ENCODE results near the gene ENTR1.

Gene ENTR1, protein sequence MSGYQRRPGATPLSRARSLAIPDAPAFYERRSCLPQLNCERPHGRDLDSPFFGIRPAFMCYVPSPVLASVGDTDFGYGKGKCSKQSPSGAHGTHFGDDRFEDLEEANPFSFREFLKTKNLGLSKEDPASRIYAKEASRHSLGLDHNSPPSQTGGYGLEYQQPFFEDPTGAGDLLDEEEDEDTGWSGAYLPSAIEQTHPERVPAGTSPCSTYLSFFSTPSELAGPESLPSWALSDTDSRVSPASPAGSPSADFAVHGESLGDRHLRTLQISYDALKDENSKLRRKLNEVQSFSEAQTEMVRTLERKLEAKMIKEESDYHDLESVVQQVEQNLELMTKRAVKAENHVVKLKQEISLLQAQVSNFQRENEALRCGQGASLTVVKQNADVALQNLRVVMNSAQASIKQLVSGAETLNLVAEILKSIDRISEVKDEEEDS

DNA sequence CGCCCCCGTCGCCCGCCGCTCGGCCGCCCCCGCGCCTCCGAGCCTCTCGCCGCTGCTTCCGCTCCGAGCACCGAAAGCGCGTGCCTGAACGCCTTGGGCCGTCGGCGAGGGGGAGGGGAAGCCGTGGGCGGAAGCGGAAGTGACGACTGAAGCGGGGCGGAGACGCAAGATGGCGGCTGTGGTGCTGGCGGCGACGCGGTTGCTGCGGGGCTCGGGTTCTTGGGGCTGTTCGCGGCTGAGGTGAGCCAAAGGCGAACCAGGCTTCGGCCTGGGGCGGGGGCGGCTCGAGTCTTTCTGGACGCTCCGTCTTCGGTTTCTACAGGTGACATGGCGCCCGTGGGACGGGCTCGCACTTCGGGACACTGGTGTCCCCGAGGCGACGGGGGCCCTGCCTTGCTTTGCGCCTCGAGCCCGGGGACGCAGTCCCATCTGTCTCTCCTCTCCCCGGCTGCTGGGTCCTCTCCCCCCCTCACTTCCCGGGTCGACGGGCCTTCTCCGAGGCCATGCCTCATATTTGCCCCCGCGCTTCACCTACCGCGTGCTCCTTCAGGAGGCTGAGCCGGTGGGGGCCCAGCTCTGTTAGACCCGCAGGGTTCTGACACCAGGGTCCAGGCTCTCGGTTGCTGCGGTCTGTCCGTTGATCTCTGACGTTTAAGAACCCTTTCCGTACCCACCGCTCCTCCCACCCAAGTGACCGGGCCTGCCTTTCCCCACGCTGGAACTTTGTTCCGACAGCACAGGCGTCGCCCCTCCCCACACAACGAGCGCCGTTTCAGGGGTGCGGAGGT lies at the start of gene ENTR1, which contains the start of gene PMPCA:
Gene ENTR1 (minus strand): TSS at position 115 of the 788 bp plus-strand sequence. CDS start 217 bp downstream, outside the sequence.
Gene PMPCA (plus strand): TSS at position 159 of the 788 bp plus-strand sequence. CDS start 11 bp downstream, at position 170.
- Histone ChIP-seq H3K27ac (ENCODE audit: low read depth, low read length) (peak within 1 kb of the TSS; percentile 75), H3K4me3 (ENCODE audit: low read length) (peak within 1 kb of the TSS; percentile 96), H3K4me1 (ENCODE audit: control insufficient read depth, insufficient read depth, low read length) (peaks cover 11% of the 10 kb centered on the region), H3K9ac (ENCODE audit: low read length) (peak within 1 kb of the TSS; percentile 75), H3K27me3 (ENCODE audit: control insufficient read depth, insufficient read depth, low read length) (no peaks in the 10 kb centered on the region), H3K36me3 (ENCODE audit: control insufficient read depth, insufficient read depth, low read length) (peaks cover 23% of the 10 kb centered on the region)

DNA sequence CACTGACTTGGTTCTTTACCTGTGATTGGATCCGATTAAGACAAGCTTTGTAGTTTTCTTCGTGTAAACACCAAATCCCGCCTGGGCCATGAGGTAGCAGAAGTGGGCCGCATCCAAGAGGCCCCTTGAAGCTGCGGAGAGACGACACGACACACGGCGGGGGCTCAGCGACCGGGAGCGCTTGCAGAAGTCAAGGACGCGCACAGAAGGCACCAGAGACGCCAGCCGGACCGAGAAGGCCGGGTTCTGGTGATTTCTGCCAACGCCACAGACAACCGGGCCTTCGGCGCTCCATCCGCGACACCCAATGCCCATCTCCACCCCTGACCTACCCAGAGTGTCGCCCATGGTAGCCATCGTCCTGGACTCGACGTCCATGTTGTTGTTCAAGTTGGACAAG lies 49.0 kb upstream of the ENTR1 start:
- Histone ChIP-seq H3K27me3 (ENCODE audit: control insufficient read depth, insufficient read depth, low read length) (no peaks in the 10 kb centered on the region), H3K9ac (ENCODE audit: low read length) (no peak overlapping the region), H3K36me3 (ENCODE audit: control insufficient read depth, insufficient read depth, low read length) (peaks cover 68% of the 10 kb centered on the region), H3K27ac (ENCODE audit: low read depth, low read length) (no peak overlapping the region), H3K4me3 (ENCODE audit: low read length) (no peak overlapping the region), H3K4me1 (ENCODE audit: control insufficient read depth, insufficient read depth, low read length) (no peaks in the 10 kb centered on the region)

DNA sequence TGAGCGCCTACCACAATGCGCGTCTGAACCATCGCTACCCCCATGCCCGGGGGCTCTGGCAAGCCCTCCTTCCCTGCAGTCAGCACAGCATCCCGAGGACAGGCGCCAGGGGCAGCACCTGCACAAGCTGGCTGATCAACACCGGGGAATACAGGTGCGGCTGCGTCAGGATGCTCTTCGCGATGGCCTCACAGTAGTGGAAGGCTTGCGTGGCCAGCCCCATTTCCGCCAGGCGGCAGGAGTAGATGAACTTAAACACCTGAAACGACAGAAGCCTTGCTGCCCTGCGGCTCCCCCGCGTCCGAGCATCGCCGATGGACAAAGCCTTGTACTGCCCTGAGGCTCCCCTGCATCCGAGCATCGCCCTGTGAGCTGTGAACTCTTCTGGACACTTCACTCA lies 46.9 kb upstream of the ENTR1 start:
- Histone ChIP-seq H3K27ac (ENCODE audit: low read depth, low read length) (no peak overlapping the region), H3K4me1 (ENCODE audit: control insufficient read depth, insufficient read depth, low read length) (no peaks in the 10 kb centered on the region), H3K9ac (ENCODE audit: low read length) (no peak overlapping the region), H3K36me3 (ENCODE audit: control insufficient read depth, insufficient read depth, low read length) (peaks cover 59% of the 10 kb centered on the region), H3K27me3 (ENCODE audit: control insufficient read depth, insufficient read depth, low read length) (no peaks in the 10 kb centered on the region), H3K4me3 (ENCODE audit: low read length) (no peak overlapping the region)

DNA sequence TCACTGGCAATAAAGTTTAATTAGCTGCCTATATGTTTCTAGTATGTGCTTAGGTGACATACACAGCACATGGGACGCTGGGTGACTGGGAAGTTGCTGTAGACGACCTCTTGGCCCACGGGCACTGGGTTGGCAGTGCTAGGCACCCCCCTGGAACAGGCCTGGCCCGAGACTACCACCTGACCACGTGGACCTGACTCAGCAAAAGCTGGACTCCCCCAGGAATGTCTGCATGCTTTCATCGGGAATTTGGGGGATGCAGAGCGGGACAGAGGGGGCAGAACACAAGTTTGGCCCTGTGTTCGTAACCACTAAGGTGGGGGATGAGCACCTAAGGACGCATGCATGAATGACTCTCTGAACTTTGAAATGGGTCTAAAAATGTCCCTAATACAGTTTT lies 45.8 kb upstream of the ENTR1 start:
- no peaks in the 10 kb centered on the region for H3K27me3 ChIP-seq (ENCODE audit: control insufficient read depth, insufficient read depth, low read length)
- no peak overlapping the region for H3K4me3 ChIP-seq (ENCODE audit: low read length)
- no peaks in the 10 kb centered on the region for H3K4me1 ChIP-seq (ENCODE audit: control insufficient read depth, insufficient read depth, low read length)
- peaks cover 58% of the 10 kb centered on the region for H3K36me3 ChIP-seq (ENCODE audit: control insufficient read depth, insufficient read depth, low read length)
- no peak overlapping the region for H3K27ac ChIP-seq (ENCODE audit: low read depth, low read length)
- H3K9ac ChIP-seq (ENCODE audit: low read length), result no peak overlapping the region

DNA sequence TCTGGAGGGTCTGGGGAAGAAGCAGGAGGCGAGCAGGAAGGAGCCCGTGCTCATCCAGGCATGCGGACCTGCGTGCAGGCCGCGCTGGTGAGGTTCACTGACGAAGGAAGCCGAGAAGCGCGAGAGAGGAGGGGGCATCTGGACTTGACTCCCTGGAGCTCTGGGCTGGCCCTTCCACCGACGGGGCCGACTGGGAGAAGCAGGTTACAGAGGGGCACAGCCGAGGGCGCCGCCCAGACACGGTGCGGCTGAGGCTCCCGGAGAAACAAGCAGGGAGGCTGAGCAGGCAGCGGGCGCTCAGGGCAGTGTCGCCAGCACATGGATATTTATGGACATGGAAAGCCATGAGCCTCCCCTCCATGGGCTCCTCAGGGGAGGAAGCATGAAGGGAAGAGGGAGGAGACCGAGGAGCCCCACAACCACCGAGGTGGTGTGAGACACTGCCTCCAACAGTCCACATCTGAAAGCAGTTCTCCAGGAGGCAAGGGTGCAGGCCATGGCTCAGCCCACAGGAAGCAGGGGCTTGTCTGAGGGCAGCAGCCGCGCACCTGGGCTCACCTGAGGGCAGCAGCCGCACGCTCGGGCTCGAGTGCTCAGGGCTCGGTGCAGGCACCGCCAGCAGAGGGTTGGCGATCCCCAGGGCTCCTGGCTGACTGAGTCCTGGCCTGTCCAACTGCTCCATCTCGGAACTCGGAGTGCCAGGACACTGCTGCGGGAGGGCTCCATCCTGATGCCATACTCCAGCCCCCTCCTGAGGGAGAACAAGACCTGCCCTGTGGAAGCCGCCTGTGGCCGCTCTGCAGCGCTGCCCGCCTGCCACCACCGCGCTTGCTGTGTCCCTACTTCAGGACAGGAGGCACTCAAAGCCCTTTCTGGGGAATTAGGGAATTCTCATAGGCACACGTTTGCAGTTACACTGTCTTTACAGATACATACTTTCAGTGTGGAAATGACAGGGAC lies 44.9 kb upstream of the ENTR1 start:
- Histone ChIP-seq H3K4me1 (ENCODE audit: control insufficient read depth, insufficient read depth, low read length) (no peaks in the 10 kb centered on the region), H3K27ac (ENCODE audit: low read depth, low read length) (no peak overlapping the region), H3K4me3 (ENCODE audit: low read length) (no peak overlapping the region), H3K27me3 (ENCODE audit: control insufficient read depth, insufficient read depth, low read length) (no peaks in the 10 kb centered on the region), H3K9ac (ENCODE audit: low read length) (no peak overlapping the region), H3K36me3 (ENCODE audit: control insufficient read depth, insufficient read depth, low read length) (peaks cover 63% of the 10 kb centered on the region)

DNA sequence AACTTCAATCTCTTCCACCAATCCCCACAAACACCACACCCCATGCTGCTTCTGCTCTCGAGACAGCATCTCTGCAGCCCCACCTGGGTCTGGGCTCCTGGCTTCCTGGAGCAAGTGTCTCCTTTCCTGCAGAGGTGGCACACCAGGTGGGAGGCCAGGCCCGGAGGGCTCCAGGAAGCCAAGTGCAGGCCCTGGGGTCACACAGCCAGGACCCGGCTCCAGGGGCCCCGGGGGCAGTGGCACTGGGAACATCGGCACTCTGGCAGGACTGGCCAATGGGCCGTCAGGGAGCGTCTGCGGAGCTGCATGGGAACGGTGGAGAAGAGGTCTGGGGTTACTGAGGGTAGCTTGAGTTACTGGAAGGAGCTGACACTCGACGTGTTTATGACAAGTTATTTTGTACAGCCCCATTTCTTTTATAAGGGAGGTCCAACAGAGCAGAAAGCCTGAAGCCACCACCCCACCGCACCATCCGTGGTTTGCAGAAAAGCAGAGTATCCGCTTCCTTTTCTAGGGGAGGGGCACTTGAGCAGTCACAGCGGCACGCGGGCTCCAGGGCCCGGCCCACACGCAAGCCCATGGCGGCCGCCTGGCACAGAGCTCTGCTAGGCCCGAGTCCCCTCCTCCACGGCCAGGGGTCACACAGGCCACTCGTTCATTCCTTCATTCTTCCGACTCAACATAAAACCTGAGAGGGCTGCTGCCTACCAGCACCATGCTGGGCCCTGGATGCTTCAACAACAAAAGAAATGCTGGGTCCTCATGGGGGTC lies 43.8 kb upstream of the ENTR1 start:
- Histone ChIP-seq H3K27me3 (ENCODE audit: control insufficient read depth, insufficient read depth, low read length) (no peaks in the 10 kb centered on the region), H3K4me3 (ENCODE audit: low read length) (no peak overlapping the region), H3K9ac (ENCODE audit: low read length) (no peak overlapping the region), H3K4me1 (ENCODE audit: control insufficient read depth, insufficient read depth, low read length) (no peaks in the 10 kb centered on the region), H3K27ac (ENCODE audit: low read depth, low read length) (no peak overlapping the region), H3K36me3 (ENCODE audit: control insufficient read depth, insufficient read depth, low read length) (peaks cover 58% of the 10 kb centered on the region)

DNA sequence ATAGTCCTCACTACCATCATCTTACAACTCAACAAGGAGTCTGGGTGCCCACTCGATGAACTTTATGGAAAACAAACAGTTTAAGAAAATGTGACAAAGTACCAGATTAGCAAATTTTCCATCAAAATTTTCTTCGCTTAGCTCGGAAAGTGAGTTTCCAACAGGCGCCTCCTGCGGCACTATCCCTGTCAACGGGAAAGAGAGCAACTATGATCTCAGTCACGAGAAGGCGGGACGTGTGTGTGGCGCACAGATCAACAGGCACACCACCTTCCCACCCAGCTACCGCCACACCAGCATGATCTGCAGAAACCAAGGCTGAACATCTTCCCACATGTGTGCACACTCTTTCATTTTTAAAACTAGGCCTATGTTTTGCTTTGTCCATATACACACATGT lies 42.9 kb upstream of the ENTR1 start:
- no peak overlapping the region for H3K4me3 ChIP-seq (ENCODE audit: low read length)
- no peak overlapping the region for H3K27ac ChIP-seq (ENCODE audit: low read depth, low read length)
- peaks cover 56% of the 10 kb centered on the region for H3K36me3 ChIP-seq (ENCODE audit: control insufficient read depth, insufficient read depth, low read length)
- H3K9ac ChIP-seq (ENCODE audit: low read length), result no peak overlapping the region
- H3K27me3 ChIP-seq (ENCODE audit: control insufficient read depth, insufficient read depth, low read length), result no peaks in the 10 kb centered on the region
- H3K4me1 ChIP-seq (ENCODE audit: control insufficient read depth, insufficient read depth, low read length), result no peaks in the 10 kb centered on the region

DNA sequence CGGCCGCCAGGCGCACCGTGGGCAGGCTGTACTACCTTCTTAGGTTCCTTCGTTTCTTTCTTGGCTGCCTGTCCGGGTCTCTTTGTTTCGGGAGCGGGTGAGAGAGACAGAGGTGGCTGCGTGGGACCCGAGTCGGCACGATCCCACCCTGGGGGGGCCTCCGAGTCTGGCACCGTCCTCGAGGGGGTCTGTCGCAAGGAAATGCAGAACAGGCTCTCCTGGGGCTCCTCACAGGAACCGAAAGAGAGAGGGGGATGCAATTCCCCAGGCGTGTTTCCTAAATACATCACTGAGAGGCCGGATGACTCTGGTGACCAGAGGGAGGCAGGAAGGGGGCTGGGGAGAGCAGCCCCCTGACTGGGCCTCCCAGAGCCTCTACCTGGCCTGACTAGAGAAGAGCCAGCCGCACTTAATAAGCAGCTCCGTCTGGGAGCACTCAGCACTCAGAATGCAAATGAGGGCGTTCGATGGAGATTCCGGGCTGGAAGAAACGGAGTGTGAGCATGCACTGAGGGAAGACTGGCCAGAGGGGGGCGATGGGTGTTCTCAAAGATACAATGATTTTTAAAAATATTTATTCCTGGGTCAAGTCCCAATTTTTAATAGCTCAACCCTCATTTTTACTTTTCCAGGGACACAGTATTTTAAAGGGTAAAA lies 40.9 kb upstream of the ENTR1 start:
- no peaks in the 10 kb centered on the region for H3K27me3 ChIP-seq (ENCODE audit: control insufficient read depth, insufficient read depth, low read length)
- no peaks in the 10 kb centered on the region for H3K4me1 ChIP-seq (ENCODE audit: control insufficient read depth, insufficient read depth, low read length)
- H3K9ac ChIP-seq (ENCODE audit: low read length), result no peak overlapping the region
- H3K4me3 ChIP-seq (ENCODE audit: low read length), result no peak overlapping the region
- no peak overlapping the region for H3K27ac ChIP-seq (ENCODE audit: low read depth, low read length)
- H3K36me3 ChIP-seq (ENCODE audit: control insufficient read depth, insufficient read depth, low read length), result peaks cover 57% of the 10 kb centered on the region

DNA sequence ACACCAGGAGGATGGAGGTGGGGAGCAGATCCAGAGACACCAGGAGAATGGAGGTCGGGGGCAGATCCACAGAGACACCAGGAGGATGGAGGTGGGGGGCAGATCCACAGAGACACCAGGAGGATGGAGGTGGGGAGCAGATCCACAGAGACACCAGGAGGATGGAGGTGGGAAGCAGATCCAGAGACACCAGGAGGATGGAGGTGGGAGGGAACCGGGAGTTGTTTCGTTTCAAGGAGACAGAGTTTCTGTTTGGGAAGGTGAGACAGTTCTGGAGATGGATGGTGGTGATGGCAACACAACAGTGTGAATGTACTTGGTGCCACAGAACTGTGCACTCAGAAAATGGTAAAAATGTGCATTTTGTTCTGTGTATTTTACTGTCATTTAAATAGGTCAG lies 38.2 kb upstream of the ENTR1 start:
- no peaks in the 10 kb centered on the region for H3K27me3 ChIP-seq (ENCODE audit: control insufficient read depth, insufficient read depth, low read length)
- H3K4me3 ChIP-seq (ENCODE audit: low read length), result no peak overlapping the region
- H3K27ac ChIP-seq (ENCODE audit: low read depth, low read length), result no peak overlapping the region
- no peaks in the 10 kb centered on the region for H3K4me1 ChIP-seq (ENCODE audit: control insufficient read depth, insufficient read depth, low read length)
- no peak overlapping the region for H3K9ac ChIP-seq (ENCODE audit: low read length)
- peaks cover 42% of the 10 kb centered on the region for H3K36me3 ChIP-seq (ENCODE audit: control insufficient read depth, insufficient read depth, low read length)

DNA sequence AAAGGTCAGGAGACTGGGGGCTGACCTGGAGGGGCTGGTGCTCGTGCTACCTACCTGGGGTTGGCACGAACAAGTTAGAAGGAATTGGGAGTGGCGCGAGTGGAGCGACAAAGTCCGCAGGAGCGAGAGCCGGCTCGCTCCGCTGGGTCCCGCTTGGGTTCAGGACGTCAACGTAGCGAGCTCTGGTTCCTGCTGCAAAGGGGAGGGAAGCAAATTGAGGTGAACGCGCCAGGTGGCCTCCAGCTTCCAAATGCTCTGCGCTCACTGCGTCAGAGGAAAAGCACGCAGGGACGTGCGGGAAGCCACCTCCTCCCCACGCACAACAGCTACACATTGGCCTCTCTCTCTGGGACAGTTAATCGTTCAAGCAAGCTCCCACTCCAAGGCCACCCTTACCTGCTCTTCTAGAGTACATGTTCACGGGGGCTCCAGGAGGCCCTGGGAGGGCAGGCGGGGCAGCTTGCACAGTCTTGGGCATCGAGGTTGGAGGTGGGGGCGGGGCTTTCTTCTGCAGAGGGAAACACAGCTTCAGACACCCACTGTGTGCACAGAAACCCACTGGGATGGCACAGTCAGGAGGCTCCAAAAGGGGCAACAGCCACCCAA lies 36.9 kb upstream of the ENTR1 start:
- H3K4me3 ChIP-seq (ENCODE audit: low read length), result no peak overlapping the region
- no peak overlapping the region for H3K27ac ChIP-seq (ENCODE audit: low read depth, low read length)
- H3K36me3 ChIP-seq (ENCODE audit: control insufficient read depth, insufficient read depth, low read length), result peaks cover 47% of the 10 kb centered on the region
- no peak overlapping the region for H3K9ac ChIP-seq (ENCODE audit: low read length)
- H3K4me1 ChIP-seq (ENCODE audit: control insufficient read depth, insufficient read depth, low read length), result no peaks in the 10 kb centered on the region
- H3K27me3 ChIP-seq (ENCODE audit: control insufficient read depth, insufficient read depth, low read length), result no peaks in the 10 kb centered on the region

DNA sequence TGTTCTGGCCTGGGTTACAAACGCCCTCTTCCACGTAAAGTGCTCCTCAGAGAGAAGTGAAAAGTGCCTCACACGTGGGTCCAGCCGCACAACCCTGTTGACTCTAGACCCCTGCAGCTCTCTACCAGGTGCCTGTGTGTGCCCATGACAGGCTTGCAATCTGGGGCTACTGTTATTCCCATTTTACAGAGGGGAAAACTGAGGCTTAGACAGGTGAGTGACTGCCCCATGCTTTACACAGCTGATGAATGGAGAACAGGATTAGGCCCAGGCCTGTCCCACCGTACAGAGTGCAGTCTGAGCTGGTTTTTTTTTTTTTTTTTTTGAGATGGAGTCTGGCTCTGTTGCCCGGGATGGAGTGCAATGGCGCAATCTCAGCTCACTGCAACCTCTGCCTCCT lies 35.4 kb upstream of the ENTR1 start:
- peaks cover 47% of the 10 kb centered on the region for H3K36me3 ChIP-seq (ENCODE audit: control insufficient read depth, insufficient read depth, low read length)
- H3K27ac ChIP-seq (ENCODE audit: low read depth, low read length), result no peak overlapping the region
- H3K4me3 ChIP-seq (ENCODE audit: low read length), result no peak overlapping the region
- H3K27me3 ChIP-seq (ENCODE audit: control insufficient read depth, insufficient read depth, low read length), result no peaks in the 10 kb centered on the region
- no peak overlapping the region for H3K9ac ChIP-seq (ENCODE audit: low read length)
- H3K4me1 ChIP-seq (ENCODE audit: control insufficient read depth, insufficient read depth, low read length), result no peaks in the 10 kb centered on the region
